Amniotic stem cell (primary cell): Measurements from ENCODE around the gene ELOB.

Experiments used
- DNase-seq: peaks from one replicate; lab custom pipeline; 2025; lab: John Stamatoyannopoulos, UW

ELOB gene

GRCh38 chr16:2810651-2811050 is 33.6 kb upstream of the ELOB start:
- DNase-seq, result no peak

- DNase-seq, result no peak
Observed at GRCh38 chr16:2809149-2809760, 32.2 kb upstream of the ELOB start.

- no peak for DNase-seq
Observed at GRCh38 chr16:2808181-2808580, 31.1 kb upstream of the ELOB start.

- no peak for DNase-seq
Observed at GRCh38 chr16:2806286-2806685, 29.2 kb upstream of the ELOB start.

GRCh38 chr16:2804728-2805127 is 27.6 kb upstream of the ELOB start:
- DNase-seq, result no peak

- DNase-seq, result no peak
Observed at GRCh38 chr16:2803545-2804195, 26.6 kb upstream of the ELOB start.

- no peak for DNase-seq
Observed at GRCh38 chr16:2799859-2800226, 22.8 kb upstream of the ELOB start.

- no peak for DNase-seq
Observed at GRCh38 chr16:2799205-2799858, 22.3 kb upstream of the ELOB start.

GRCh38 chr16:2798723-2799204 is 21.7 kb upstream of the ELOB start:
- DNase-seq, result no peak

GRCh38 chr16:2795395-2796143 is 18.5 kb upstream of the ELOB start:
- DNase-seq, result no peak

GRCh38 chr16:2792940-2793339 is 15.9 kb upstream of the ELOB start:
- DNase-seq, result no peak

- no peak for DNase-seq
Observed at GRCh38 chr16:2791174-2791573, 14.1 kb upstream of the ELOB start.

GRCh38 chr16:2790631-2791030 is 13.6 kb upstream of the ELOB start:
- DNase-seq, result no peak

- no peak for DNase-seq
Observed at GRCh38 chr16:2787961-2788360, 10.9 kb upstream of the ELOB start.

- no peak for DNase-seq
Observed at GRCh38 chr16:2787406-2787805, 10.3 kb upstream of the ELOB start, which contains the start of gene PRSS33. PRSS33 (minus strand) TSS chr16:2787560; CDS start chr16:2786547, 1,013 bp downstream.

GRCh38 chr16:2786826-2787151 is 9.7 kb upstream of the ELOB start:
- no peak for DNase-seq

GRCh38 chr16:2786061-2786825 is 9.2 kb upstream of the ELOB start:
- DNase-seq, result no peak

GRCh38 chr16:2785101-2785991 is 8.3 kb upstream of the ELOB start:
- no peak for DNase-seq

- DNase-seq, result no peak
Observed at GRCh38 chr16:2784358-2785100, 7.4 kb upstream of the ELOB start.
